Measurements from ENCODE around the gene PPP1R13B.

DNA sequence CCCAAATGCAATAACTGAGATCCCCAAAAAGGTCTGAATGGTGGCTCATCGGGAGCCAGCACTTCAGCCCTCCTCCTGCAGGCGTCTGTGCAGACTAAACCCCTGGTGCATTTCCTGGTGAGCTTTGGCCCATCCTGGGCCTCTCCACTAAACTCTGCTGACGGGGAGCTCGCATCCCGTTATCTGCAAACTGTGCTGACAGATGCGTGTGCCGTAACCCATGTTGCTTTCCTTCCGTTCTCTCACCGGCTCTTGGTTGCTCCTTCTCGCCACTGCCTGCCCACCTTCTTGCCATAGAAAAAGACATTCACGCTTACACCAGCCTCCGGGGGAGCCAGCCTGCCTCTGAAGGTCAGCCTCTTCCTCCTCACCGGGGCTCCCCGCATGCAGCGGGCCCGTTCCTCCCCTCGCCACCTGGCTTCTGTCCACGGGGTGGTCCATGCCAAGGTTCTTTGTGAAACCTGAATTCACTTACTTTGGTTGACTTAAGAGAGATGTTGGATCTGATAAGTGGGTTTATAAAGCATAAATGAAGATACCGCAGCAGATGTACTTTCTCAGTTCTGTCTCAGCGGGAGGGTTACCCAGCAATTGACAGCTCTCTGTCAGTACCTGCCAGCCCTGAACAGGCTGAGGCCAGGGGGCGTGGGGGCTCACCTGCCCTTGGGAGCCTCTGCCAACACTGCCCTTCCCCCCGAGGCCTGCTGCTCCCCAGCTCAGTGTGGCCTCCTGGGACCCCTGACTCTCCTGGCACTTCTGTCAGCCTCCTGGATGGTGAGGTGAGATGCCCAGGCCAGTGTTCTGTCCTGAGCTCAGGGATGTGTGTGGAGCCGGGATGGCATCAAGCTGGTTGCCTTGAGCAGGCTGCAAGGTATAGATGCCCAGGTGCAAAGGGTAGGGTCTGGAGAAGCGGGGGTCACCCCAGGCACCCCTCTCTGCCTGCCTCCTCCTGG lies 117.6 kb downstream of the PPP1R13B start:
- TF ChIP-seq, protein P1, sequence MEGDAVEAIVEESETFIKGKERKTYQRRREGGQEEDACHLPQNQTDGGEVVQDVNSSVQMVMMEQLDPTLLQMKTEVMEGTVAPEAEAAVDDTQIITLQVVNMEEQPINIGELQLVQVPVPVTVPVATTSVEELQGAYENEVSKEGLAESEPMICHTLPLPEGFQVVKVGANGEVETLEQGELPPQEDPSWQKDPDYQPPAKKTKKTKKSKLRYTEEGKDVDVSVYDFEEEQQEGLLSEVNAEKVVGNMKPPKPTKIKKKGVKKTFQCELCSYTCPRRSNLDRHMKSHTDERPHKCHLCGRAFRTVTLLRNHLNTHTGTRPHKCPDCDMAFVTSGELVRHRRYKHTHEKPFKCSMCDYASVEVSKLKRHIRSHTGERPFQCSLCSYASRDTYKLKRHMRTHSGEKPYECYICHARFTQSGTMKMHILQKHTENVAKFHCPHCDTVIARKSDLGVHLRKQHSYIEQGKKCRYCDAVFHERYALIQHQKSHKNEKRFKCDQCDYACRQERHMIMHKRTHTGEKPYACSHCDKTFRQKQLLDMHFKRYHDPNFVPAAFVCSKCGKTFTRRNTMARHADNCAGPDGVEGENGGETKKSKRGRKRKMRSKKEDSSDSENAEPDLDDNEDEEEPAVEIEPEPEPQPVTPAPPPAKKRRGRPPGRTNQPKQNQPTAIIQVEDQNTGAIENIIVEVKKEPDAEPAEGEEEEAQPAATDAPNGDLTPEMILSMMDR (IDR thresholded peaks at IDR 0.05 in 4 of 5, conservative IDR thresholded peaks at IDR 0.05 in 1 of 5) = no peak
- TF ChIP-seq POLR2A (IDR thresholded peaks at IDR 0.05) = no peak
